ENCODE data around the gene MRPL16.

DNA sequence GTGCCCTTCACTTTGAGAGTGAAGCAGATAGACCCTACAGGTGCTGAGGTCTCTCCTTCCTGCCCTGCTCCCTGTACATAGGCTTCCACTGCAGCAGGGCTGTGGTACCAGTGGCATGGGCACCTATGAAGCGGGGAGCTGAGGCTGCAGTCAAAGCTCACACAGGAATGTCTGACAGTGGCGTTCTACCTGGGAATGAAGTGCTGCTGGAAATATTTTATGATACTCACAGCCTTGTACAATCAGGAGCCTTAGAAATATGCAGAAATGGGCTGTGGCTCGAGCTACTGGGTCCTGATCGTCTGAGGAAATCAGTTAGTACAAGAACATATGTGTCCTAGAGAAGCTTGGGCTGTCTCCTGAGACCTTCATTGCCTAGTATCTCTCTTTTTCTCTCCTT lies 24.8 kb downstream of the MRPL16 start:
- TF ChIP-seq SP1 (IDR thresholded peaks at IDR 0.05), result no peak
- TF ChIP-seq, protein P1, sequence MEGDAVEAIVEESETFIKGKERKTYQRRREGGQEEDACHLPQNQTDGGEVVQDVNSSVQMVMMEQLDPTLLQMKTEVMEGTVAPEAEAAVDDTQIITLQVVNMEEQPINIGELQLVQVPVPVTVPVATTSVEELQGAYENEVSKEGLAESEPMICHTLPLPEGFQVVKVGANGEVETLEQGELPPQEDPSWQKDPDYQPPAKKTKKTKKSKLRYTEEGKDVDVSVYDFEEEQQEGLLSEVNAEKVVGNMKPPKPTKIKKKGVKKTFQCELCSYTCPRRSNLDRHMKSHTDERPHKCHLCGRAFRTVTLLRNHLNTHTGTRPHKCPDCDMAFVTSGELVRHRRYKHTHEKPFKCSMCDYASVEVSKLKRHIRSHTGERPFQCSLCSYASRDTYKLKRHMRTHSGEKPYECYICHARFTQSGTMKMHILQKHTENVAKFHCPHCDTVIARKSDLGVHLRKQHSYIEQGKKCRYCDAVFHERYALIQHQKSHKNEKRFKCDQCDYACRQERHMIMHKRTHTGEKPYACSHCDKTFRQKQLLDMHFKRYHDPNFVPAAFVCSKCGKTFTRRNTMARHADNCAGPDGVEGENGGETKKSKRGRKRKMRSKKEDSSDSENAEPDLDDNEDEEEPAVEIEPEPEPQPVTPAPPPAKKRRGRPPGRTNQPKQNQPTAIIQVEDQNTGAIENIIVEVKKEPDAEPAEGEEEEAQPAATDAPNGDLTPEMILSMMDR (IDR thresholded peaks at IDR 0.05; ENCODE audit: low read depth, low read length, missing input control), result no peak
- TF ChIP-seq, protein P2, sequence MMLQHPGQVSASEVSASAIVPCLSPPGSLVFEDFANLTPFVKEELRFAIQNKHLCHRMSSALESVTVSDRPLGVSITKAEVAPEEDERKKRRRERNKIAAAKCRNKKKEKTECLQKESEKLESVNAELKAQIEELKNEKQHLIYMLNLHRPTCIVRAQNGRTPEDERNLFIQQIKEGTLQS (IDR thresholded peaks at IDR 0.05), result no peak
- TF ChIP-seq, protein P3, sequence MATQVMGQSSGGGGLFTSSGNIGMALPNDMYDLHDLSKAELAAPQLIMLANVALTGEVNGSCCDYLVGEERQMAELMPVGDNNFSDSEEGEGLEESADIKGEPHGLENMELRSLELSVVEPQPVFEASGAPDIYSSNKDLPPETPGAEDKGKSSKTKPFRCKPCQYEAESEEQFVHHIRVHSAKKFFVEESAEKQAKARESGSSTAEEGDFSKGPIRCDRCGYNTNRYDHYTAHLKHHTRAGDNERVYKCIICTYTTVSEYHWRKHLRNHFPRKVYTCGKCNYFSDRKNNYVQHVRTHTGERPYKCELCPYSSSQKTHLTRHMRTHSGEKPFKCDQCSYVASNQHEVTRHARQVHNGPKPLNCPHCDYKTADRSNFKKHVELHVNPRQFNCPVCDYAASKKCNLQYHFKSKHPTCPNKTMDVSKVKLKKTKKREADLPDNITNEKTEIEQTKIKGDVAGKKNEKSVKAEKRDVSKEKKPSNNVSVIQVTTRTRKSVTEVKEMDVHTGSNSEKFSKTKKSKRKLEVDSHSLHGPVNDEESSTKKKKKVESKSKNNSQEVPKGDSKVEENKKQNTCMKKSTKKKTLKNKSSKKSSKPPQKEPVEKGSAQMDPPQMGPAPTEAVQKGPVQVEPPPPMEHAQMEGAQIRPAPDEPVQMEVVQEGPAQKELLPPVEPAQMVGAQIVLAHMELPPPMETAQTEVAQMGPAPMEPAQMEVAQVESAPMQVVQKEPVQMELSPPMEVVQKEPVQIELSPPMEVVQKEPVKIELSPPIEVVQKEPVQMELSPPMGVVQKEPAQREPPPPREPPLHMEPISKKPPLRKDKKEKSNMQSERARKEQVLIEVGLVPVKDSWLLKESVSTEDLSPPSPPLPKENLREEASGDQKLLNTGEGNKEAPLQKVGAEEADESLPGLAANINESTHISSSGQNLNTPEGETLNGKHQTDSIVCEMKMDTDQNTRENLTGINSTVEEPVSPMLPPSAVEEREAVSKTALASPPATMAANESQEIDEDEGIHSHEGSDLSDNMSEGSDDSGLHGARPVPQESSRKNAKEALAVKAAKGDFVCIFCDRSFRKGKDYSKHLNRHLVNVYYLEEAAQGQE (IDR thresholded peaks at IDR 0.05), result no peak
- TF ChIP-seq GABPA (IDR thresholded peaks at IDR 0.05 in 1 of 2, conservative IDR thresholded peaks at IDR 0.05 in 1 of 2), result no peak
- no peak for TF ChIP-seq HNF4A (conservative IDR thresholded peaks at IDR 0.05)
- no peak for TF ChIP-seq FOXA1 (IDR thresholded peaks at IDR 0.05)
- no peak for TF ChIP-seq YY1 (IDR thresholded peaks at IDR 0.05)
- TF ChIP-seq RAD21 (IDR thresholded peaks at IDR 0.05), result no peak
- TF ChIP-seq TAF1 (conservative IDR thresholded peaks at IDR 0.05), result no peak
- TF ChIP-seq, protein P4, sequence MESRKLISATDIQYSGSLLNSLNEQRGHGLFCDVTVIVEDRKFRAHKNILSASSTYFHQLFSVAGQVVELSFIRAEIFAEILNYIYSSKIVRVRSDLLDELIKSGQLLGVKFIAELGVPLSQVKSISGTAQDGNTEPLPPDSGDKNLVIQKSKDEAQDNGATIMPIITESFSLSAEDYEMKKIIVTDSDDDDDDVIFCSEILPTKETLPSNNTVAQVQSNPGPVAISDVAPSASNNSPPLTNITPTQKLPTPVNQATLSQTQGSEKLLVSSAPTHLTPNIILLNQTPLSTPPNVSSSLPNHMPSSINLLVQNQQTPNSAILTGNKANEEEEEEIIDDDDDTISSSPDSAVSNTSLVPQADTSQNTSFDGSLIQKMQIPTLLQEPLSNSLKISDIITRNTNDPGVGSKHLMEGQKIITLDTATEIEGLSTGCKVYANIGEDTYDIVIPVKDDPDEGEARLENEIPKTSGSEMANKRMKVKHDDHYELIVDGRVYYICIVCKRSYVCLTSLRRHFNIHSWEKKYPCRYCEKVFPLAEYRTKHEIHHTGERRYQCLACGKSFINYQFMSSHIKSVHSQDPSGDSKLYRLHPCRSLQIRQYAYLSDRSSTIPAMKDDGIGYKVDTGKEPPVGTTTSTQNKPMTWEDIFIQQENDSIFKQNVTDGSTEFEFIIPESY (IDR thresholded peaks at IDR 0.05), result no peak
- no peak for TF ChIP-seq RXRA (IDR thresholded peaks at IDR 0.05)

All from liver (tissue), 3 donors.